GM19467 (cell line): ENCODE measurements around the gene PPP2R5A.
"Not testable (repeated sequence)": the region's sequence is repeated elsewhere in the genome, so short reads cannot be mapped to it uniquely, and the experiment has no call there.

Experiments
- ATAC-seq: cut with Tn5 transposase; IDR thresholded peaks from one replicate; pipeline ENCODE4 v1.9.1; 2021; ENCODE audit warnings: mild to moderate bottlenecking, moderate library complexity; ENCODE audit not compliant: unreplicated experiment

PPP2R5A gene

DNA sequence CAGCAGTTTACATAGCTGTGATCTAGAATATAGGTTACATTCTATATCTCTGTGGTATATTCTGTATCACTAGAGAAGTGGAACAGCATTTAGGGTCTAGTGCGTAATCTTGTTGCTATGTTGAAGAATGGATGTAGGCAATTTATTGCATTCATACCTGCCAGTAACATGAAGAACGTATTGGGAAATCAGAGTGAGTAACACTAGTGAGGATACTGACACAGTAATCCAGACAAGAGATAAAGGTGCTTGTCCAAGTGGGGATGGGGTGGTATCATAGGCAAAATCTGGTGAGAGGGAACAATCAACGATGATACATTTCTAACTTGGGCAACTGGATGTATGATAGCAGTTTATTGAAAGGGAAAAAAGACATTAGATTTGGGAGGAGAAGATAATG lies 9.8 kb downstream of the PPP2R5A start:
- ATAC-seq, result no peak

DNA sequence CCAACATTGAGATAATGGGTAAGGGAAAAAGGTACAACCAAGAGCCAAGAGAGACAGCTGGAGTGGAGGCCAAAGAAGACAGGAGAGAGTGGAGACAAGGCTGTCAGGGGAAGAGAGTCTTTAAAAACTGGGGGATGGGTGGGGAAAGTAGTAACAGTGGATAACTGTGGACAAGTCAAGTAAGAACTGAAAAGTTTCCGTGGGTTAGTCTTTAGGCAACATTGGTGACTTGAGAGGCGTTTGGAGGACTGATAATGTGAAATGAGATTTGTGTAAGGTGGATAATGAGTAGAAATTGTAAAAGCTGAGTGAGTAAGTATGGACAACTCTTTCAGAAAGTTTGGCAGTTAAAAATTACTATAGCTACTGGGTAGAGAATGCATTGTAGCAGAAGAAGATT lies 10.4 kb downstream of the PPP2R5A start:
- no peak for ATAC-seq

GRCh38 chr1:212297338-212297737 lies 12.1 kb downstream of the PPP2R5A start:
- ATAC-seq, result no peak

DNA sequence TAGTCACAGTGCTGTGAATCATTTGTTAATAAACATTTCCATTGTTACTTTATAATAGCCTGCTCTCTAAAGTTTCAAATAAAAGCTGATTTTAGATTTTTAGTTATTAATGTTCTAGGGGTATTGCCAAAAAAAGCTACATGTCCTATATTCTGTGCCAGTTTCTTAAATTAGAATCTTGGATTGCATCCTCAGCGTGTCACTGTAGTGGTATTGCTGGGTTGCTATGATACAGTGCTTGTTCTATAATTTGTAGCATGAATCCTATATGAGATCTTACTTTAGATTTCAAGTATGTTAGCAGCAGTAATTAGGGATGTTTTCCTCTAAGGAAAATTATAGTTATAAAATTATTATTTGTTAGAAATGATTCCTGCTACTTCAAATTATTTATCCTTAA lies 16.4 kb downstream of the PPP2R5A start:
- ATAC-seq, result no peak

GRCh38 chr1:212302745-212303383 lies 17.7 kb downstream of the PPP2R5A start:
- no peak for ATAC-seq

- ATAC-seq, result no peak
These were observed 20.1 kb downstream of the PPP2R5A start for GRCh38 chr1:212305342-212305741.

DNA sequence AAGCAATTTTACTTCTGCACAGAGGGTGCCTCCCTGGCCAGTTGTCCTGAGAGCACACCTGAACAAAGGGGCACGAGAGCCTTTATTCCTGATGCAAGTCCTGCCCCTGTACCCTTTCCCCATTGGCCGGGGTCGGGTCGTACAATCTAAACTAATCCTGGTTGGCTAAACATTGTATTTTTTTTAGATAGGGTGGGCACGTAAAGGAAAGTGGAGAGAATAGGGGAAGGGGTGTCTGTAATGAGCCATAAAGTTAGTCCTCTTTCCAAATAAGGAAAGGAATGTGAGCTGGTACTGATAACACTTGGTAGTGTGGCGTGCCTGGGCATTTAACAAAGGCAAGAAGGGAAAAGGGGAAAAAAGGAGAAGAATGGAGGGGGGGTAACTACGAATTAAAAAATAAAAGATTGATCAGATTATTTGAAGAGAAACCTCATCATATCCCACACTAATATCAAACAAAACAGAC lies 20.8 kb downstream of the PPP2R5A start:
- ATAC-seq, result not testable (repeated sequence)

GRCh38 chr1:212309967-212310366 lies 24.8 kb downstream of the PPP2R5A start:
- ATAC-seq, result no peak

DNA sequence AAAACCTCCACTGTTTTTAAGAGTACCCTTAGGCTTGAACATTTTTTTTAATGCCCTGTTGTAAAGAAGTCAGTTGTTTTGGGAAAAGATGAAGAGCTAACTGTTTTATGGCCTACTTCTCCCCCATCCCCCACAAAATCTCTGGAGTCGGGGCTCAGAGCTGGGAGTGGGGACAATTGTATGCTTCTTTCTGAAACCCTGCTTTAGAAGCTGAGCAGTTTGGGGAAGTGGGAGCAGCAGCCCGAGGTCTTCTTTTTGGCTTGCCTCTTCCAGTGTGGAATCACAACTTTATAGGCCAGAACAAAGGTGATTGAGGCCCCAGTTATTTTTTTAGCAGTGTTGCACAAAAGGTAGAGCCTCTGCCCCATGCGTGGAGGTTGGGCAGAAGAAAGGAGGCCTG lies 25.2 kb downstream of the PPP2R5A start:
- no peak for ATAC-seq

- no peak for ATAC-seq
These were observed 26.8 kb downstream of the PPP2R5A start for GRCh38 chr1:212311836-212312497.

- no peak for ATAC-seq
These were observed 28.4 kb downstream of the PPP2R5A start for GRCh38 chr1:212313616-212314015.

DNA sequence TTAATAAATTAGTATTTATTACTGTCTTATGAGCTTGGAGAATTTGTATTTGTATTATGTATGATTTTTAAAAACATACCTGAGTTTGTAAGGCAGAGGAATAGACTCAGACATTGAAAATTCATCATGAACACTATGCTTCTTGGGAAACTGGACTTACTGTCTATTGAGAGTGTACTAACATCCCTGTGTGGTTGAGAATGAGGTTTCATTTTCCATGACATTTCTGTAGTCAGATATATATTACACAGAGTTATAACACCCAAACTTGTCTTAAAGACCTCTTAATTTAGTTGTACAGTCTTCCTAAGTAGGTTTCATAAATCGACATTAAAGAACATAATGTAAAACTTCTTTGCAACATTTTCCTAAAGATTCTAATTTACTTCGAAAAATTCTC lies 30.0 kb downstream of the PPP2R5A start:
- ATAC-seq, result no peak

DNA sequence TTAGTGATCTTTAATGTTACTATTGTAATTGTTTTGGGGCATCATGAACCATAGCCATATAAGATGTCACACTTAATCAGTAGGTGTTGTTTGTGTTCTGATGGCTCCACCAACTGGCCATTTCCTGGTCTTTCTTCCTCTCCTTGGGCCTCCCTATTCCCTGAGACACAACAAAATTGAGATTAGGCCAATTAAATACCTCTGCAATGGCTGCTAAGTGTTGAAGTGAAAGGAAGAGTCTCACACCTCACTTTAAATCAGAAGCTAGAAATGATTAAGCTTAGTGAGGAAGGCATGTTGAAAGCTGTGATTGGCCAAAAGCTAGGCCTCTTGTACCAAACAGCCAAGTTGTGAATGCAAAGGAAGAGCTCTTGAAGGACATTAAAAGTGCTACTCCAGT lies 30.7 kb downstream of the PPP2R5A start:
- no peak for ATAC-seq

DNA sequence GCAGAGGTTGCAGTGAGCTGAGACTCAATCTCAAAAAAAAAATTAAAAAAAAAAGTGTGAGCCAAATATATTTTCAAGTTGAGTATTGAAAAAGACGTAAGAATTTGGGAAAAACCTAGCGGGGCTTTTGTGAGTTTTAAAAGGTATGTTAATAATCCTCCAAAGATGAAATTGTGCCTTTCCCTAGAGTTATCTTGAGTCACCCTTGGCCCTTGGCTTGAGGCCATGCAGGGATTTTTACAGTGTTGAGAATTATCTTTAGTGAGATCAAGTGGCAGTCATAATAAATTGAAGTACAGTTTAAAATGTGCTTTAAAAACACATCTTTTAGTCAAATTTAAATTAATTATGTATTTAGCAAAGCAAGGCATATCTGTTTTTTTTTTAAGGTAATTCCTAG lies 32.7 kb downstream of the PPP2R5A start:
- no peak for ATAC-seq

DNA sequence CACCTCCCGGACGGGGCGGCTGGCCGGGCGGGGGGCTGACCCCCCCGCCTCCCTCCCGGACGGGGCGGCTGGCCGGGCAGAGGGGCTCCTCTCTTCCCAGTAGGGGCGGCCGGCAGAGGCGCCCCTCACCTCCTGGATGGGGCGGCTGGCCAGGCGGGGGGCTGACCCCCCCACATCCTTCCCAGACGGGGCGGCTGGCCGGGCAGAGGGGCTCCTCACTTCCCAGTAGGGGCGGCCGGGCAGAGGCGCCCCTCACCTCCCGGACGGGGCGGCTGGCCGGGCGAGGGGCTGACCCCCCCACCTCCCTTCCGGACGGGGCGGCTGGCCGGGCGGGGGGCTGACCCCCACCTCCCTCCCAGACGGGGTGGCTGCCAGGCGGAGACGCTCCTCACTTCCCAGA lies 35.8 kb downstream of the PPP2R5A start:
- ATAC-seq, result not testable (repeated sequence)

DNA sequence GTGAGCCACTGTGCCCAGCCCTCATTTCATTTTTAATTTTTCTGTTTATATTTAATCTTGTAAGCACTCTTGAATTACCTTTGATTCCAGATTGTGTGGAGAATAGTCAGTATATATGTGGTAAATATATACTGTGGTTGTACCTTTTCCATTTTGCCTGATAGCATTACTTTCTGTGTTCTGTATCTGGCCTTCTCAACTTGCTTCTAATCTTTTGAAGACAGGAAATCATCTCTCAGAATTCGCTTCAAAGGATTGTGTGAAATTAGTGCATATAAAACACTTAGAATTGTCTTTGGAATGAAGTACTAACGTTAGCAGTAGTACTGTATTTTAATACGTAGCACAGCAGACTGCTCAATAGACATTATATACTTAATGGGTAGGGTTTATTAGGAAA lies 37.9 kb downstream of the PPP2R5A start:
- ATAC-seq, result no peak

- ATAC-seq, result no peak
These were observed 41.3 kb downstream of the PPP2R5A start for GRCh38 chr1:212326541-212326940.

DNA sequence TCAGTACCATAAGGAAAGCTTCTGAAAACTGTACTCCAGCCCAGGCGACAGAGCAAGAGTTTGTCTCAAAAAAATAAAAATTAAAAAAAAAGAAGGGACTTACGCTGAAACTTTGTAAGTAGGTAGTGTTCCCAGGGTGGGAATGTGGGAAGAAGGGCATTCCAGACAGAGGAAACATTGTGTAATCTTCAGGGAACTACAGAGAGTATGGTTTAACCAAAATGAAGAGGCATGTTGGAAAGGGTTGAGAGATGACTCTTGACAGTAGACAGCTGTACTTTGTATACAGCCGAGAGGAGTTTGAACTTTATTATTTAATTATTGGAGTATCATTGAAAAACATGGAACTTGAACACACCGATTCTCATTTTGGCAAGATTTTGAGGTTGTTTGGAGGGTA lies 43.0 kb downstream of the PPP2R5A start:
- ATAC-seq, result no peak

- no peak for ATAC-seq
These were observed 43.9 kb downstream of the PPP2R5A start for GRCh38 chr1:212329105-212329504.

GRCh38 chr1:212341090-212341489 lies 55.9 kb downstream of the PPP2R5A start:
- no peak for ATAC-seq

DNA sequence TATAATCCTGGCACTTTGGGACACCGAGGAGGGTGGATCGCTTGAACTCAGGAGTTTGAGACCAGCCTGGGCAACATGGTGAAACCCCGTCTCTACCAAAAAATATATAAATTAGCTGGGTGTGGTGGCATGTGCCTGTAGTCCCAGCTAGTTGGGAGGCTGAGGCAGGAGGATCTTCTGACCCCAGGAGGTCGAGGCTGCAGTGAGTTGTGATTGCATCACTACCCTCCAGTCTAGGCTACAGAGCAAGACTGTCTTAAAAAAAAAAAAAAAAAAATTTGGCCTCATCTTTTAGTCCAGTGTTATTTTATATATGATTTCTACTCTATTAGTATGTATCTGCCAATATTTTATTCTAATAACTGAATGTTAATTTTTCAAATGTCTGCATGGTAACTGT lies 59.7 kb downstream of the PPP2R5A start:
- no peak for ATAC-seq

GRCh38 chr1:212346601-212347000 lies 61.4 kb downstream of the PPP2R5A start:
- no peak for ATAC-seq
